Mesodermal cell (in vitro differentiated cells): Measurements from ENCODE around the gene RABL3.
"Not testable (repeated sequence)": the region's sequence is repeated elsewhere in the genome, so short reads cannot be mapped to it uniquely, and the experiment has no call there.

Experiments used
- H3K27ac ChIP-seq: 2 replicates; pipeline ENCODE4 v1.7.0; 2013; ENCODE audit warnings: mild to moderate bottlenecking, low read depth, low read length, moderate library complexity; ENCODE audit not compliant: severe bottlenecking
- H3K36me3 ChIP-seq: 2 replicates; pipeline ENCODE4 v1.7.1; 2013; ENCODE audit warnings: mild to moderate bottlenecking, low read length, moderate library complexity; ENCODE audit not compliant: control insufficient read depth, insufficient read depth
- H3K4me1 ChIP-seq: one replicate; pipeline ENCODE4 v1.7.1; 2013; ENCODE audit warnings: mild to moderate bottlenecking, low read length; ENCODE audit not compliant: insufficient read depth, control insufficient read depth, poor library complexity, severe bottlenecking
- H3K4me3 ChIP-seq: 2 replicates; pipeline ENCODE4 v1.7.0; 2013; ENCODE audit warnings: low read length, control low read depth, mild to moderate bottlenecking; ENCODE audit not compliant: insufficient read depth, poor library complexity, severe bottlenecking; ENCODE audit errors: extremely low read depth
- H3K9me3 ChIP-seq: 2 replicates; pipeline ENCODE4 v1.7.1; 2013; ENCODE audit warnings: mild to moderate bottlenecking, low read length, moderate library complexity; ENCODE audit not compliant: control insufficient read depth
- WGBS, 2 experiments: methylation state at CpG; one replicate each; pipeline ENCODE4 v1.1.5; 2013; ENCODE audit warnings: missing lambda C conversion rate in 2 of 2; ENCODE audit not compliant: insufficient coverage in 2 of 2; 5-methylcytosine and 5-hydroxymethylcytosine counted together

The RABL3 gene

GRCh38 chr3:120767106-120767505 lies 24.8 kb upstream of the RABL3 start:
- peaks cover 5% of the 10 kb centered on the region for H3K4me1 ChIP-seq
- H3K4me3 ChIP-seq, result no peak overlapping the region
- no peak overlapping the region for H3K27ac ChIP-seq
- peaks cover 16% of the 10 kb centered on the region for H3K36me3 ChIP-seq
- H3K9me3 ChIP-seq, result no peaks in the 10 kb centered on the region
- 100% methylated on average over 1 of the region's 1 CpG; no CpG with 5 or more reads in 1 of the 2 experiments for WGBS, 2 experiments

- Histone ChIP-seq H3K36me3 (peaks cover 11% of the 10 kb centered on the region), H3K4me1 (peaks cover 5% of the 10 kb centered on the region), H3K27ac (no peak overlapping the region), H3K4me3 (no peak overlapping the region), H3K9me3 (no peaks in the 10 kb centered on the region)
- WGBS, 2 experiments, result 90 to 100% methylated on average over 1 to 3 of the region's 3 CpGs
These were observed 24.3 kb upstream of the RABL3 start for GRCh38 chr3:120766576-120766975.

GRCh38 chr3:120765830-120766493 lies 23.6 kb upstream of the RABL3 start:
- Histone ChIP-seq H3K4me3 (no peak overlapping the region), H3K27ac (no peak overlapping the region), H3K4me1 (peaks cover 5% of the 10 kb centered on the region), H3K36me3 (peaks cover 5% of the 10 kb centered on the region), H3K9me3 (no peaks in the 10 kb centered on the region)

GRCh38 chr3:120764206-120764605 lies 21.9 kb upstream of the RABL3 start:
- peaks cover 5% of the 10 kb centered on the region for H3K4me1 ChIP-seq

GRCh38 chr3:120763601-120764000 lies 21.3 kb upstream of the RABL3 start:
- Histone ChIP-seq H3K36me3 (peaks cover 2% of the 10 kb centered on the region), H3K27ac (peak overlapping the region; percentile 31), H3K4me3 (no peak overlapping the region), H3K4me1 (peaks cover 5% of the 10 kb centered on the region), H3K9me3 (no peaks in the 10 kb centered on the region)
- WGBS, 2 experiments, result 67 to 77% methylated on average over 1 of the region's 1 CpG

More at GRCh38 chr3:120764206-120764605, 21.9 kb upstream of the RABL3 start:
- H3K9me3 ChIP-seq, result no peaks in the 10 kb centered on the region
- no peak overlapping the region for H3K27ac ChIP-seq
- H3K4me3 ChIP-seq, result no peak overlapping the region
- no peaks in the 10 kb centered on the region for H3K36me3 ChIP-seq

GRCh38 chr3:120762615-120763014 lies 20.3 kb upstream of the RABL3 start:
- whole genome bisulfite sequencing, 2 experiments, result no CpG with 5 or more reads among the region's 1 CpG
- H3K9me3 ChIP-seq, result no peaks in the 10 kb centered on the region
- H3K27ac ChIP-seq, result no peak overlapping the region
- peaks cover 12% of the 10 kb centered on the region for H3K36me3 ChIP-seq
- no peak overlapping the region for H3K4me3 ChIP-seq
- H3K4me1 ChIP-seq, result peaks cover 5% of the 10 kb centered on the region

GRCh38 chr3:120758551-120758950 lies 16.2 kb upstream of the RABL3 start:
- not testable (repeated sequence) for H3K4me3 ChIP-seq, H3K4me1 ChIP-seq, H3K9me3 ChIP-seq, H3K27ac ChIP-seq
- 100% methylated on average over 1 of the region's 4 CpGs for WGBS, 2 experiments
- H3K36me3 ChIP-seq, result peaks cover 38% of the 10 kb centered on the region

- H3K4me3 ChIP-seq, result no peak overlapping the region
- H3K36me3 ChIP-seq, result peaks cover 49% of the 10 kb centered on the region
- H3K4me1 ChIP-seq, result no peaks in the 10 kb centered on the region
- no peak overlapping the region for H3K27ac ChIP-seq
- no peaks in the 10 kb centered on the region for H3K9me3 ChIP-seq
- 100% methylated on average over 2 of the region's 2 CpGs; no CpG with 5 or more reads in 1 of the 2 experiments for WGBS, 2 experiments
These were observed 13.7 kb upstream of the RABL3 start for GRCh38 chr3:120756061-120756460.

- Histone ChIP-seq H3K4me3 (no peak overlapping the region), H3K27ac (no peak overlapping the region), H3K9me3 (no peaks in the 10 kb centered on the region), H3K4me1 (no peaks in the 10 kb centered on the region), H3K36me3 (peaks cover 63% of the 10 kb centered on the region)
These were observed 11.5 kb upstream of the RABL3 start for GRCh38 chr3:120753810-120754209.

- no peaks in the 10 kb centered on the region for H3K4me1 ChIP-seq
- no CpG with 5 or more reads among the region's 2 CpGs for WGBS, 2 experiments
- H3K4me3 ChIP-seq, result no peak overlapping the region
- H3K36me3 ChIP-seq, result peaks cover 54% of the 10 kb centered on the region
- no peak overlapping the region for H3K27ac ChIP-seq
- no peaks in the 10 kb centered on the region for H3K9me3 ChIP-seq
These were observed 10.5 kb upstream of the RABL3 start for GRCh38 chr3:120752865-120753264.

- H3K27ac ChIP-seq, result no peak overlapping the region
- no peaks in the 10 kb centered on the region for H3K9me3 ChIP-seq
- peaks cover 49% of the 10 kb centered on the region for H3K36me3 ChIP-seq
- H3K4me1 ChIP-seq, result no peaks in the 10 kb centered on the region
- whole genome bisulfite sequencing, 2 experiments, result no CpG with 5 or more reads among the region's 1 CpG
- no peak overlapping the region for H3K4me3 ChIP-seq
These were observed 9.9 kb upstream of the RABL3 start for GRCh38 chr3:120752230-120752629.
